Stimulated activated CD4-positive, alpha-beta T cell treated with anti-CD3 and anti-CD28 coated beads, Interleukin-1b, Interleukin-23, amount 100 ng/mL, for 4 hours (primary cell): ENCODE measurements around the gene NAT14.
"Not testable (repeated sequence)": the region's sequence is repeated elsewhere in the genome, so short reads cannot be mapped to it uniquely, and the experiment has no call there.

ENCODE experiments used
- DNase-seq, 2 donors: peaks; one replicate each; pipeline ENCODE4 v3.0.0-alpha.2; 2020; ENCODE audit warnings: low read depth in 2 of 2

Gene NAT14

GRCh38 chr19:55484593-55485438, at the start of gene NAT14:
TSS of gene NAT14 (plus strand) at chr19:55485188. CDS start at chr19:55485709, 521 bp downstream.
- peak; percentile 39 to 61 for DNase-seq

DNA sequence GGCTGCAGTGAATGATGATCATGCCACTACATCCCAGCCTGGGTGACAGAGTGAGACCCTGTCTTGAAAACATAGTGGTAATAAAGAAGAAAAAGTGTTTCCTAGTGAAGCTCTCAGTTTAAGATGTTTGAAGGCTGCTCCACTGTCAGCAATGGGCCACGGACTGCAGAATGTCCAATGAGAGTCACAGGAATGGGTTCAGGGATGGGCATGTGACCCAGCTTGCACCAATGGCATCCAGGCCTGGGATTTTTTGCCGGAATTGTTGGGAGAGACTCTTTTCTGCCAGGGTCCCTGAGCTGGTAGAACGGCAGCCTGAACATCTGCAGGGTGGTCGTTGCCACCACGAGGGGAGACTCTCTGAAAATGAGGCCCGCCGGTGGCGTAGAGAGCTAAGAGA, 48.1 kb upstream of the NAT14 start:
- no peak for DNase-seq

DNA sequence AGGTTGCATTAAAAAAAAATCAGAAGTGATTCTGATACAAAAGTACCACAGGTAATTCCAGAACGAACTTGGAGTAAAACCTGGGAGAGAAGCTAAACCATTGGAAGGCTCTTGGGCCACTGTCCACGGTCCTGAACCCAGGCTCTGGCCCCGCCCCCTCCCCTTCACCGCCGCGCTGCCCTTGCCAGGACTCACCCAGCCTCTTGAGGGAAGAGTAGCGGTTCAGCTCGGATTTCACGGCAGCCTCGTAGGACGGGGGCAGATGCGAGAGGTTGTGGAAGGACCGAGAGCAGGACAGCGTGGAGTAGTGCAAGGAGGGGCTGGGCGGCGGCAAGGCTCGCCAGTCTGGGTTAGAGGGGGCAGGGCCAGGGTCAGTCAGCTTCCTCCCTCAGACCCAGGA, 47.6 kb upstream of the NAT14 start:
- DNase-seq = no peak

GRCh38 chr19:55439052-55439451, 45.9 kb upstream of the NAT14 start:
- no peak for DNase-seq

GRCh38 chr19:55440411-55441105, 44.4 kb upstream of the NAT14 start:
- no peak for DNase-seq

GRCh38 chr19:55441319-55441691, 43.7 kb upstream of the NAT14 start:
- DNase-seq = no peak

DNA sequence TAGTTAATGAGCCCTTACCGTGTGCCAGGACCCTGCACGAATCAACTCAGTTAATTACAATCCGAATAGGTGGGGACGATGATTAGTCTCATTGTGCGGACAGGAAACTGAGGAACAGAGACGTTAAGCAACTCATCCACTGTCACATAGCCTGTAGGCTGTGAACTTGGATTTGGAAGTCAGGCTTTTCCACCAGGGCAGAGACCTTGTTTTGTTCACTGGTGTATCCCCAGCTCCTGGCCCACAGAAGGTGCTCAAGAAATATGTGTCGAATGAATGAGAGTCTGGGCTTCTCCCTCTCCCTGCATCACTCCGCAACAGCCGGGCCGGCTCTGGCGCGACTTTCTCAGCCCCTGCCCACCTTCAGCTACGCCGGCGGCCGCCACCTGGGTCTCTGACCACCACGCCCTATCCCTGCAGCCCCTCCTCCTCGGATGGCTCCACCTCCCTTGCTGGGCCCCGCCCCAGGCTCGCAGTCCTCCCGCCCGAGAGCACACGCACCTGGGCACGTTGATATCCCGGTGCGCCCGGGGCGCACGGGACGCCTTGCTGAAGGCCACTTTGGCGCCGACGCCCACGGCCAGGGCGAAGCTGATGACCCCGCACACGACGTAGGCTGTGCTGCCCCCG, 43.2 kb upstream of the NAT14 start:
- DNase-seq = no peak

GRCh38 chr19:55442372-55442961, 42.5 kb upstream of the NAT14 start:
- no peak for DNase-seq

DNA sequence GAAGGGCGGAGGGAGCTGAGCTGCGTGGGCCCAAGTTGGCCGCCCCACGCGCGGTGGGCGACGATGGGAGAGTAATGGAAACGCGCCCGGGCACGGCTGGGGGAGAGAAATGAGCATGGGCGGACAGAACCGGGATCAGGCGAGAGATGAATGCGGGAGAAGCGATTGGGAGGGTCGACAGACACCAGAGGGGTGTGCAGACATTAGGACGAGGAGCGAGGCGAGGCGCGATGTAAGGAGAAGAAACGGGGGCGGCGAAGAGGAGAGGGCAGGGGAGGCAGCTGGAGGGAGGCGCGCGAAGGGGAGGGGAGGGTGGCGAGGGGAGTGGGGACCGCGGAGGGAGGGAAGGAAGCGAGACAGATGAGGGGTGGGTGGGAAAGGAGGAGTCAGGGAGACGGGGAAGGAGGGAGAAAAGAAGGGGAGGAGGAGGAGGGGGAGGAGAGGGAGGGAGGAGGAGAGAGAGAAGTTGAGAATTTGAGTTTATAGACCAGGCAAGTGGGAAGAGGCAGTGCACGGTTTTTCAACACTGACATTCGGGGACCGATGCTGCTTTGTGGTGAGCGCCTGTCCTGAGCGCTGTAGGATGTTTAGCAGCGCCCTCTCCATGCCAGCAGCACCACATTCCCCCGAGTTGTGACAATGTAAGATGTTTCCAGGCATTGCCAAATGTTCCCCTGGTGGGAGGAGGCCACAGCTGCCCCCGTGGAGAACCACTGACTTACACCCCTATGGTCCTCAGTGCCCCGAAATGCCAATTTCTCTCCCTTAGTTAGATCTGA, 41.8 kb upstream of the NAT14 start, which contains the start of gene SHISA7:
SHISA7 (minus strand) TSS at position 256 of the 779 bp plus-strand sequence. CDS start 437 bp downstream, outside the sequence.
- DNase-seq = no peak

DNA sequence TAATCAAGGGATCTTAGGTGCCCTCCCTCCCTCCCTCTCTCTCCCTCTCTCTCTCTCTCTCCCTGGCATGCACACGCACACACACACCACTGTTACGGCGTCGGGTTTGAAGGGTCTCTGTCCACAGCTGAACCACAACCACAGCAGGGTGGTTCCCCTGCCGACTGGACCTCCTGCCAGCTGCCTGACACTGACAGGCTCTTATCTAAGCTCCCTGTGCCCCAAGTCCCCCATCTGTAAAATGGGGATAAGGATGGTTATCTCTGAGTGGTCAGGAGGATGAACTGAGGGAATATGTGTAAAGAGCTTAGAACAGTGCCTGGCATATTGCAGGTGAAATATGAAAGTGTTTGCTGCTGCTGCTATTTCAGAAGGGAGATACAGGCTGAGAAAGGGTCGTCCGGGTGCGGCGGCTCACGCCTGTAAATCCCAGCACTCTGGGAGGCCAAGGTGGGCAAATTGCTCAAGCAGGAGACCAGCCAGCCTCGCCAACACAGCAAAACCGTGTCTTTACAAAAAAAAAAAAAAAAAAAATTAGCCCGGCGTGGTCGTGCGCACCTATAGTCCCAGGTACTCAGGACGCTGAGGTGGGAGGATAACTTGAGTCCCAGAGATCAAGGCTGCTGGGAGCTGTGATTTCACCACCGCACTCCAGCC, 41.0 kb upstream of the NAT14 start:
- DNase-seq = no peak

GRCh38 chr19:55444646-55445045, 40.3 kb upstream of the NAT14 start:
- no peak for DNase-seq

DNA sequence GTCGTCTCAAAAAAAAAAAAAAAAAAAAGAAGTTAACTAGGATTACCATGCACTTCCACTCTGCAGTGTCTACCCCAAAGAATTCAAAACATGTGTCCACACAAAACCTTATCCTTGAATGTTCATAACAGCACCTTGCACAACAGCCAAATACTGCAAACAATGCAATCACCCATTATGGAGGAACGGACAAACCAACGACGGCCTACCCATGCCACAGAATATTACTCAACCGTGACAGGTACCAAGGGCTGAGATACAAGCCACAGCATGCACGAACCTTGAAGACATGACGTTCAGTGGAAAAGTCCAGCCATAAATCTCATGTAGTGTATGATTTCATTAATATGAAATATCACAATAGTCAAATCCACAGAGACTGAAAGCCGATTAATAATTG, 38.9 kb upstream of the NAT14 start:
- DNase-seq = no peak

DNA sequence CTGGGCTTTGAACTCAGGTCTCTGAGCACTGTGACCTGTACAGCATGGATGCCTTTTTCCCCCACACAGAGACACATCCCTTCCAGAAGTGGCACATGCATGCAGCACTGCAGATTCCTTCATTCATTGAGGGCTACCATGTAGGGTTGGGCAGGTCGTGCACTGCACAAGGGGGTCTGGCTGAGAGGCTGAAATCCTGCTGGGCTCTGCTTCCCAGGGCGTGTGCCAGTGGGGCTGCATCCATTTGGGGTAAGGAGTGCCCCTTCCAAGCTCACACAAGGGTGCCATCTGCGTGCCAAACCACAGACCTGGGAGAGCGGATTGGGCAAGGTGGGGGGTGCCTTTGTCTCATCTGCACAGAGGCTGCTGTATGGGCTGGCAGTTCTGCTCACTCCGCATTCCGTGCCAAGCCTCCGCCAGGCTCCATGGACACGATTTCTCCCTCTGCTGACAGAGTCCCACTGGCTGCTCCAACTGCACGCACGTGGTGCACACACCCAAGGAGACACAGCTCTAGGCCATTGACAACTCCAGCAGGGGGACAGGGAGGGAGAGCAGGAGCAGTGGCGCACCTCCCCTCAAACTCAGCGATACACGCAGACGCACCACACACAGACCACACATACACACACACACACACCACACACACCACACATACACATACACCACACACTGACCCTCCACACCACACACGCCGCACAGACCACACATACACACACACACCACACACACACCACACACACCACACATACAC, 37.4 kb upstream of the NAT14 start:
- DNase-seq = no peak

DNA sequence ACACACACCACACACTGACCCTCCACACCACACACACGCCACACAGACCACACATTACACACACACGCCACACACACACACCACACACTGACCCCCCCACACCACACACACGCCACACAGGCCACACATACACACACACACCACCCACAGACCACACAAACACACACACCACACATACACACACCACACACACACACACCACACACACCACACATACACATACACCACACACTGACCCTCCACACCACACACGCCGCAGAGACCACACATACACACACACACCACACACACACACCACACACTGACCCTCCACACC, 36.9 kb upstream of the NAT14 start:
- DNase-seq = not testable (repeated sequence)

- no peak for DNase-seq
These were observed 35.5 kb upstream of the NAT14 start for GRCh38 chr19:55449469-55449868.

DNA sequence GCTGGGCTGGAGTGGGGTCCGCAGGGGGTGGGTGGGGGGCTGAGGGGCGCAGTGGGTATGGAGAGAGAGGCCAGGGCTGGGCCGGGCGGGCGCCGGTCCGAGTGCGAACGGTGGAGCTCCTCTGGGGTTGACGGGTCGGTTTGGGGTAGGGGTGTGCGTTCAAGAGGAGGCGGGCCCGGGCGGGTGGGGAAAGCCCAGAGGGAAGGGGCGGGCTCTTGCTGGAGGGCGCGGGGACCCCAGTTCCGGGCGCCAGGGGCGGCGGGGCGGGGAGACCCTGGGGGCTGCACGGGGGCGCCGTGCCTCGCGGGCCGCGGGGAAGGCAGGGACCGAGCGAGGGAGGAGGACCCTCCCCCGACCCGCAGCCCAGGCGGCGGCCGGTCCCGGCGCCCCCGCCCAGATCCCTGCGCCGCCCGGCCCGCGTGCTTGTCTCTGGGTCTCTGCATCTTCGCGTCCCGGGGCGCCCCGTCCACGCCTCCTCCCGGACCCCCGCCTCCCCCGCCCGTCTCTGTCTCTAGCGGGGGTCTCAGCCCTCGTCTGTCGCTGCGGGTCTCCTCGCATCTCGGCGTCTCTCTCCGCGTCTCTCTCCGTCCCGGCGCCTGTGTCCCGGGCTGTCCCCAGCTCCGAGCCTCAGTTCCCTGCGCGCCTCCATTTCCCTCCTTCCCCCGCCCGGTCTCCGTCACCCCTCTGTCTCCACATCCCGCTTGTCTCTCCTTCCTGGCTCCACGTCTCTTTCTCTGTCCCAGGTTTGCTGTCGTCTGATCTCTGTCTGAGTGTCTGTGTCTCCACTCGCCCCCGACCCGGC, 33.6 kb upstream of the NAT14 start:
- no peak for DNase-seq

- DNase-seq = no peak
These were observed 32.8 kb upstream of the NAT14 start for GRCh38 chr19:55451965-55452748.

GRCh38 chr19:55452749-55453346, 32.1 kb upstream of the NAT14 start:
- peak in 1 of 2 donors; percentile 30 for DNase-seq
